Activated T-cell treated with anti-CD3 and anti-CD28 coated beads, Interleukin-2, amount 50 U/mL, for 4 hours (primary cell): ENCODE results near the gene CTNNAL1. TPM values are rescaled to one million over a fixed set of nuclear protein-coding genes. Genes with fewer than 3 reads are reported as not detected.
"Not testable (repeated sequence)": the region's sequence is repeated elsewhere in the genome, so short reads cannot be mapped to it uniquely, and the experiment has no call there.

Experiments
- ATAC-seq, 2 donors: fragments of 200-7000 bp; cut with Tn5 transposase; one replicate each; pipeline ENCODE4 v1.10.0; 2021
- DNase-seq: peaks from one replicate; pipeline ENCODE4 v3.0.0-alpha.2; 2020
- H3K27me3 Mint-ChIP-seq: one replicate; pipeline ENCODE4 v1.8.0; 2021; ENCODE audit warnings: low read depth, mixed read lengths
- H3K36me3 Mint-ChIP-seq: one replicate; pipeline ENCODE4 v1.8.0; 2022; ENCODE audit warnings: mixed read lengths; ENCODE audit not compliant: insufficient read depth
- H3K4me1 Mint-ChIP-seq: one replicate; pipeline ENCODE4 v1.8.0; 2021; ENCODE audit warnings: low read depth, mixed read lengths
- H3K4me3 Mint-ChIP-seq: one replicate; pipeline ENCODE4 v1.8.0; 2021; ENCODE audit warnings: mild to moderate bottlenecking, moderate library complexity, mixed read lengths
- H3K9me3 Mint-ChIP-seq: one replicate; pipeline ENCODE4 v1.8.0; 2021; ENCODE audit warnings: mixed read lengths
- total RNA-seq, 3 donors: library from RNA; stranded (reverse); gene quantifications; one replicate each; pipeline ENCODE4 v1.2.1, GENCODE V29; 2021

CTNNAL1 gene
- total RNA-seq, 3 donors from 2014 or later: 5.0 to 7.4 (median 5.6) TPM

DNA sequence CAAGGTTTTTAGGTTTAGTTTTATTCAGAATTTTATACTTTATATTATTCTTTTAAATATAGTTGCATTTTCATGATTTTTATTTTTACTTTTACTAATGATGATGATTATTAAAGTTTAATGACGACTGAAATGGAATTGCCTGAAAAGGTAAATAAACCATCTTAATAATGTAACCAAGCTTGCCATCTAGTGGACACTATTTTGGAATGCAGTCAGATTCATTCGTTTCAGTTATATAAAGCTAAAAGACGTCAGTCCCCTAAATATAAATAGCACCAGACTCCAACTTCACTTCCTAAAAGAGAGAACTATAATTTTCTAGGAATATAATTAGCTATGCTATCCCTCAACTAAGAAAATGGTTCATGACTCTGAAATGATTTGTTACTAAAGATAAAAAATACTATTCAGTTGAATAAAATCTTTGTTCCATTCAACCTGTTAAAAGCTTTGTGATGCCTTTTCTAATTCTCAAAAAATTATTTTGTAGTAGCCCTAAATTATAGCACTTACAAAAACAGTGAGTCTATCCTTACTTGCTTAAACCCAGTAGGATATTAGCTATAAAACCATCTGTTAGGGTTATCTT lies 59.2 kb downstream of the CTNNAL1 start:
- H3K4me3 Mint-ChIP-seq: no peak overlapping the region

DNA sequence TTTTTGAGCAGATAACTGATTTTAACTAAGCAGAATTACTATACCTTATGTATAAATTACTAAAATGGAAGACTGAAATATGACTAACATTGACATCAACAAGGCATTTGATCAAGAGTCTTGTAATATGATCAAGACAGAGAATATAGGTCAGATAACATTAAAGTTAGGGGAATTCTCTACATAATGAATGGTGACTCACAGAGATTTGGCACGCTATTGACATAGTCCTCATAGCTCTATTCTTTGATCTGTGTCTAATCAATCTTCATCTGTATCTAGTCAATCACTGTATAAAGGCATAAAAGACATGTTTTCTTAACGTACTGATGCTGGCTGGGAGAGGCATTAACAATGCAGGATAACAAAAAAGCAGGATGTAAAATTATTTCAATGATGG lies 61.7 kb downstream of the CTNNAL1 start:
- DNase-seq: no peak
- no peaks in the 10 kb centered on the region for H3K27me3 Mint-ChIP-seq
- peaks cover 2% of the 10 kb centered on the region for H3K4me1 Mint-ChIP-seq
- no peaks in the 10 kb centered on the region for H3K36me3 Mint-ChIP-seq
- ATAC-seq: no peak
- H3K4me3 Mint-ChIP-seq: no peak overlapping the region
- H3K9me3 Mint-ChIP-seq: no peaks in the 10 kb centered on the region

More for the DNA sequence above, 59.2 kb downstream of the CTNNAL1 start:
- H3K27me3 Mint-ChIP-seq: no peaks in the 10 kb centered on the region
- ATAC-seq (no peak), DNase-seq (no peak)
- H3K36me3 Mint-ChIP-seq: no peaks in the 10 kb centered on the region
- H3K9me3 Mint-ChIP-seq: no peaks in the 10 kb centered on the region
- H3K4me1 Mint-ChIP-seq: peaks cover 2% of the 10 kb centered on the region

DNA sequence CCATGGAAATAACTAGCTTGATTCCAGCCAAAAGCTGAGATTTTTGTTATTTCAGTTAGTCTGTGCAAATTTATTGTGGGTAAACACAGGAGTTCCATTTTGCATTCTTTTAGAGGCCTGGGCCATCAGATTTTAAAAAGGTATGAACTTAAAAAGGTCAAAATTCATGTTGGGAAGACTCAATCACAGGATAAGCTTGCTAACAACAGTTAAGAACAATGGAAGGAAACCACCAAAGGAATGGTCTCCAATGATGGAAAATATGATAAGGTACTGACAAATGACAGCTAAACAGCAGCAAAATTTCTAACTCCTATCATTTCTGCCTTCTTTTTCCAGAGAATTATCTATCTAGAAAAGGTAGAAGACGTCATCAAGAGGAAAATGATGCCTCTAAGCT lies 63.1 kb downstream of the CTNNAL1 start:
- Mint-ChIP-seq H3K4me3 (no peak overlapping the region), H3K9me3 (no peaks in the 10 kb centered on the region), H3K4me1 (peaks cover 2% of the 10 kb centered on the region), H3K36me3 (no peaks in the 10 kb centered on the region), H3K27me3 (no peaks in the 10 kb centered on the region)
- DNase-seq (no peak), ATAC-seq (no peak)

DNA sequence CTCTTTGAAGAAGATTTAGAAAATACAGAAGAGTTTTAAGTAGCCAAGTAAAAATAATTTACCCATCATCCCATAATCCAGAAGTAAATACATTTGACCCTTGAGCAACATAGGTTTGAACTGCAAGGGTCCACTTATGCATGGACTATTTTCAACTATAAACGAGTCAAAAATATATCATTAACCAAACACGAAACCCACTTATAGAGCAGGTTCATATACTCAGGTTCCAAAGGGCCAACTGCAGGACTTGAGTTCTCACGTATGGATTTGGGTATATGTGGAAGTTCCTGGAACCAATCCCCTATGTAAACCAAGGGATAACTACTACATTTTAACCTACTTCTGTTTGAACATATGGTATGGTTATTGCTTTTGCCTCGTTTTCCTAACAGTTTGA lies 73.3 kb downstream of the CTNNAL1 start:
- no peaks in the 10 kb centered on the region for H3K27me3 Mint-ChIP-seq
- DNase-seq (no peak), ATAC-seq (no peak)
- H3K36me3 Mint-ChIP-seq: peaks cover 4% of the 10 kb centered on the region
- no peak overlapping the region for H3K4me3 Mint-ChIP-seq
- peaks cover 5% of the 10 kb centered on the region for H3K4me1 Mint-ChIP-seq
- no peaks in the 10 kb centered on the region for H3K9me3 Mint-ChIP-seq

DNA sequence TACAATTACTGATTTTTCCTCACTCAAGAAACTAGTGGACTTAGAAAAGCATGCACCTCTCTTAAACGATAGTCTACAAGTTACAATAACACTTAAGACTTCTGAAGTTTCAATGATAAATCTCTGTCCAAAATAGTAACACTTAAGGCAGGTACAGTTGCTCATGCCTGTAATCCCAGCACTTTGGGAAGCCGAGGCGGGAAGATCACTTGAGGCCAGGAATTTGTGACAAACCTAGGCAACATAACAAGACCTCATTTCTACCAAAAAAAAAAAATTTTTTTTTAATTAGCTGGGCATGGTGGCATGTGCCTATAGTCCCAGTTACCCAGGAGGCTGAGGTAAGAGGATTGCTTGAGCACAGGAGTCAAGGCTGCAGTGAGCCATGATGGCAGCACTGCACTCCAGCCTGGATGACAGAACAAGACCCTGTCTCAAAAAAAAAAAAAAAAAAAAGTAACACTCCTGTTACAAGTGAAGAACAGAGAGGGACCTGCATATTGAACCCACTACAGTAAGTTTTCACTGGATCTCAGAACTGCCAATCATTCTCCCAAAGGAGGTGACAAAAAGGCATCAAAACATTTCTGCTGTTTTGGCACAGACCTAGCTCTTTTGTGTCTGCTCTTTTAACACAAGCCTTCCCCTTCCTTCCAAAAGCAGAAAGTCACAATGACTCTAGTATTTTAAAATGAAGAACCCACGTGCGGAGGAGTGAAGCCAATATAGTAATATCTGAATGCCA lies 75.6 kb downstream of the CTNNAL1 start:
- no peaks in the 10 kb centered on the region for H3K9me3 Mint-ChIP-seq
- DNase-seq (no peak), ATAC-seq (no peak)
- peaks cover 5% of the 10 kb centered on the region for H3K36me3 Mint-ChIP-seq
- no peak overlapping the region for H3K4me3 Mint-ChIP-seq
- H3K4me1 Mint-ChIP-seq: peaks cover 19% of the 10 kb centered on the region
- H3K27me3 Mint-ChIP-seq: no peaks in the 10 kb centered on the region

DNA sequence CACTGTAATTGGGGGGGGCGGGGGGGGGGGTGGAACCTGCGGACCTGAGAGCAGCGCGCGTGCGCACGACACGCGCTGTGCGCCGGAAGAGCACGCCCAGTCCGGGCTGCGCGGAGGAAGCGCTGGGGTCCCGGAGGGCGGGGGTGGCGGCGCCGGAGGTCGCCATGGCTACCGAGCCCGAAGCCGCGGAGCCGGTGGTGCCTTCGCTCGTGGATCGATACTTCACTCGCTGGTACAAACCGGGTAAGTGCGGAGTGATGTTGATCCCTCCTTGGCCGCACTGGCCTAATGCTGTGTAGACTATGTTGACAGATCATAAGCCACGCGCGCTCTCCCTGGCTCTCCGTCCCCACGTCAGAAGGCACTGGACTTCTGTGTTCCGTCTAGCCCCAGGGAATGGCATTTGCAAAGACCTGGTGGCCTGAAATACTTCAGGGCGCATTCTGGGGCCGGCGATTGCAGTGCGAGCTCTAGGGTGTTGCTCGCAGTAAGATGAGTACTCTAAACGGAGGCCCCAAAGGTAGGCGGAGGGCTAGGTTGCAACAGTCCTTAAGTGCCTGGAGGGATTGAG lies 78.9 kb downstream of the CTNNAL1 start, which contains the start of gene ABITRAM:
TSS of gene ABITRAM (plus strand) at position 78 of the 571 bp plus-strand sequence. CDS start at position 165, 87 bp downstream.
- DNase-seq: peak; percentile 70
- peaks cover 32% of the 10 kb centered on the region for H3K4me1 Mint-ChIP-seq
- no peaks in the 10 kb centered on the region for H3K9me3 Mint-ChIP-seq
- peak within 1 kb of the TSS; percentile 98 for H3K4me3 Mint-ChIP-seq
- ATAC-seq: peak; percentile 86 to 88
- peaks cover 10% of the 10 kb centered on the region for H3K36me3 Mint-ChIP-seq
- H3K27me3 Mint-ChIP-seq: no peaks in the 10 kb centered on the region

DNA sequence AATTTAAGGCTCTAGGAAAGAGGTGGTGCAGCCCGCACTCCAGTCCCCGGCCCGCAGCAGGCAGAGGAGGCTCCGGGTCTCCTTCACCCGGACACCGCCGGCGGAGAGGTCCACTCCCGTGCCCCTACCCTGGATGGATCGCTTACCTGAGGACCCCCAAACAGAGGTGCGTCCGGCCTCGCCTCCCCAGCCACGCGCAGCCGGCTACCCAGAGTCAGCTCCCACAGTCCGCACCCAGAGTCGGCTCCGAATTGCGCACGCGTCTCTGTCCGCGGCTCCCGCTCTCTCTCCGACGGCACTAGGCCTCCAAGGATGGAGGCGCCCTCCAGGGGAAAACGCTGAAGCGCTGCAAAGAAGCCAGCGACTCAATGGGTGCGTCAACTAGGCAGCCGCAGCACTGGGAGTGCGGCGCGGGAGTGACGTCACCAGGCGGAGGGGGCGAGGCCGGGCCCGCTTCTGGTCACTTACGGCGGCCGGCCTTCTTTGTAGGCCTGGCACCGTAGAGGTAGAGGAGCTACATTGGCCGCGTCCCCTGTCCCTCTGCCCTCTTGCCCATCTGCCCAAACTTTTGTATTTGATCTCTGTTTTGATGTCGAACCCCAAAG lies 79.5 kb downstream of the CTNNAL1 start, which contains the start of gene ELP1:
TSS of gene ELP1 (minus strand) at position 407 of the 605 bp plus-strand sequence. CDS start 2,978 bp downstream, outside the sequence.
- Mint-ChIP-seq H3K9me3 (no peaks in the 10 kb centered on the region), H3K36me3 (peaks cover 14% of the 10 kb centered on the region), H3K4me1 (peaks cover 32% of the 10 kb centered on the region), H3K27me3 (no peaks in the 10 kb centered on the region), H3K4me3 (peak within 1 kb of the TSS; percentile 98)
- peak; percentile 90 for DNase-seq
- ATAC-seq: peak; percentile 91 to 92

DNA sequence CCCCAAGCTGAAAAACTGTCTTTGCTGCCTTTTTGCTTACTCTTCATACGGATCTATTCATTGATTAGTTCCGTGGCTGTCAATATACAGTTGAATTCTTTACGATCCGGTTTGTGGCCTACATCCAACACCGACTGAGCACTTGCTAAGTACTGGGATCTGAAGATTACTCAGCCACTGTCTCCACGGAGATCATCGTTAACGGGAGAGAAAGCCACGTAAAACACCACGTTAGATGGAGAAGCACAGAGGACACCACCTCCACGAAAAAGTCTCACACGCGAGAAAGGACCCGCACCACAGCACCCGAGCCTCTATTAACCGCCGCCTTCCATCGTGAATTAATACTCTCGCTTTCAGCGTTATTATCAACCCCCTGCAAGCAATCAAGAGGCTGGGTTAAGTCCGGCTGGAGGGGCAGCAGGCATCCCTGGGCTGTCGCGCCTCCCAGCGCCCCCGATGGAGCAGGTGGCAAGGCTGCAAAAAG lies 80.0 kb downstream of the CTNNAL1 start:
- Mint-ChIP-seq H3K36me3 (peaks cover 19% of the 10 kb centered on the region), H3K9me3 (no peaks in the 10 kb centered on the region), H3K27me3 (no peaks in the 10 kb centered on the region), H3K4me1 (peaks cover 33% of the 10 kb centered on the region), H3K4me3 (peak overlapping the region; percentile 98)
- DNase-seq: no peak
- peak in 1 of 2 donors; percentile 0 for ATAC-seq

DNA sequence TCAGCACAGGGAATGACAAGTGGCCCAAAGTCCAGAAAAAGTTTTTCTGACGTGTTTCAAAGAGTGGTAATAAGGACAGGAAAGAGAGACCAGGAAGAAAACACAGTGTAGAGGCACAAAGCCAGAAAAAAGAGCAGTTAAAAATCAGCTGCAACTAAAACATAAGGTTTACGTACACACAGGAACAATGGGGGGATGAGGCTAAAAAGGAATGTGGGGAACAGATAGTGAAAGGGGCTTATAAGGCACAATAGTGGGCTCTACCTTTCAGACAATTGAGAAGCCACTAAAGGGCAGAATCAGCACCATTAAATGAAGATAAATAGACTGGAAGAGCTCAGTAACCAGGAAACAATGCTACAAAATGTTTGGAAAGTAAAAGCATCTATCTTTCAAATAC lies 84.9 kb downstream of the CTNNAL1 start:
- no peak overlapping the region for H3K4me3 Mint-ChIP-seq
- H3K4me1 Mint-ChIP-seq: peaks cover 22% of the 10 kb centered on the region
- no peaks in the 10 kb centered on the region for H3K9me3 Mint-ChIP-seq
- no peaks in the 10 kb centered on the region for H3K27me3 Mint-ChIP-seq
- ATAC-seq (no peak), DNase-seq (no peak)
- H3K36me3 Mint-ChIP-seq: peaks cover 49% of the 10 kb centered on the region

DNA sequence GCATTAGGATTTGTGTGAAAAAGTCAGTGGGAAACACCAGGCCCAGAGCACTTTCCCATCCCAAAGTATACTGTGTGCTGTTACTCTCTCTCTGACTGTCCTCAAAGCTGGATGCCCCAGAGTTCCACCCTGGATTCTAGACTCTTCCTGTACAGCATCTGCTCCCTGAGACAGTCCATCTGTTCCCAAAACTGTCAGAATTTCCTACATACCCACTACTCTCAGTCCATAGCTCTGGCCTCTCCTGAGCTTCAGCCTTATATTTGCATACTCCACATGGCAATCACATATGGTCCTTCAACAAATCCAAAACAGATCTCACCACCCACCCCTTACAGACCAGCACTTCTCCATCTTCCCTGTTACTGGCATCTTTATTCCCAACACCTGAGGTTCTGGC lies 88.8 kb downstream of the CTNNAL1 start:
- Mint-ChIP-seq H3K4me1 (peaks cover 3% of the 10 kb centered on the region), H3K4me3 (no peak overlapping the region), H3K27me3 (no peaks in the 10 kb centered on the region), H3K36me3 (peaks cover 60% of the 10 kb centered on the region), H3K9me3 (no peaks in the 10 kb centered on the region)
- ATAC-seq: no peak
- DNase-seq: no peak

DNA sequence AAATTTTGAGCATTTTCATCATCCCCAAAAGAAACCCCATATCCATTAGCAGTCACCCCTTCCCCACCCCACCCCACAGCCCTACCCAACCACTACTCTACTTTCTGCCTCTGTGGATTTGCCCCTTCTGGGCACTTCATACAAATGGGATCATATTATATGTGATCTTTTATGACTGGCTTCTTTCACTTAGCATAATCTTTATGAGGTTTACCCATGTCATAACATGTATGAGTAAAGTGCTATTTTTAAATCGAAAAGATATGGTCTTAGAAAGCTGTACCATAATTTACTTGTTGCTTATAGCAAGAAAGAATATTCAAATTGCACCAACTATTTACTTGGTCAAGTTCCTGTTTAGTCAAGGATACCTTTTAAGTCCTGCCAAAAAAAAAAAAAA lies 92.1 kb downstream of the CTNNAL1 start:
- H3K27me3 Mint-ChIP-seq: no peaks in the 10 kb centered on the region
- H3K36me3 Mint-ChIP-seq: peaks cover 52% of the 10 kb centered on the region
- no peak for DNase-seq
- H3K4me3 Mint-ChIP-seq: no peak overlapping the region
- no peak for ATAC-seq
- H3K9me3 Mint-ChIP-seq: no peaks in the 10 kb centered on the region
- H3K4me1 Mint-ChIP-seq: no peaks in the 10 kb centered on the region

DNA sequence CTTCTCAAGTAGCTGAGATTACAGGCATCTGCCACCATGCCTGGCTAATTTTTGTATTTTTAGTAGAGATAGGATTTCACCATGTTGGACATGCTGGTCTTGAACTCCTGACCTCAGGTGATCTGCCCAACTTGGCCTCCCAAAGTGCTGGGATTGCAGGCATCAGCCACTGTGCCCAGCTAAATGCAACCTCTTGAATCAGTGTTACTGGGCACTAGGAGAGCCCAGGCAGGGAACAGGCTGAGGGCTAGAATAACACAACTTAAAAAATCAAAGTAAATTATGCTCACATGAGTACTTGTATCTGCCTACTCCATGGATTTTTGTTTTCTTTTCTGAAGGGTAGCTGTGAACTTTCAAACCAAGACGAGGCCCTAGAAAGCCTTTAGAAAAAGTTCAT lies 92.9 kb downstream of the CTNNAL1 start:
- not testable (repeated sequence) for DNase-seq, H3K9me3 Mint-ChIP-seq, ATAC-seq, H3K4me1 Mint-ChIP-seq, H3K27me3 Mint-ChIP-seq, H3K4me3 Mint-ChIP-seq
- peaks cover 55% of the 10 kb centered on the region for H3K36me3 Mint-ChIP-seq

DNA sequence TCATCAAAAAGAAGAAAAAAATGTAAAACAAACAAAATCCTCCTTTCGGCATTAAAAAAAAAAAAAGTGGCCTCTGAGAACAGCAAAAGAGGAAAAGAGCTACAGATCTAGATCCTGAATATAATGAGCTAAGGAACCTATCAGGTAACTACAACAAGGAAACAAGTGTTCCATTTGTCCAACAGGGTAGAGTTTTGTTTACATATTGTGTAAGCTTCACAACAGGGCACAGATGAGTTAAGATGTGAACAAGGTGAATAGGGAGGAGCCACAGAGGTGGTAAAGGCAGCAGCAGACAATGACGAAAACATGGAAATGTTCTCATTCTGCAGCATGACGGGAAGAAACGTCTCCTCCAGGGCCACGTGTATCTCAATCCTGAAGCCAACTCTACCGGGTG lies 93.8 kb downstream of the CTNNAL1 start:
- H3K36me3 Mint-ChIP-seq: peaks cover 48% of the 10 kb centered on the region
- H3K27me3 Mint-ChIP-seq: no peaks in the 10 kb centered on the region
- no peak for DNase-seq
- H3K4me1 Mint-ChIP-seq: no peaks in the 10 kb centered on the region
- H3K4me3 Mint-ChIP-seq: no peak overlapping the region
- H3K9me3 Mint-ChIP-seq: no peaks in the 10 kb centered on the region
- no peak for ATAC-seq

DNA sequence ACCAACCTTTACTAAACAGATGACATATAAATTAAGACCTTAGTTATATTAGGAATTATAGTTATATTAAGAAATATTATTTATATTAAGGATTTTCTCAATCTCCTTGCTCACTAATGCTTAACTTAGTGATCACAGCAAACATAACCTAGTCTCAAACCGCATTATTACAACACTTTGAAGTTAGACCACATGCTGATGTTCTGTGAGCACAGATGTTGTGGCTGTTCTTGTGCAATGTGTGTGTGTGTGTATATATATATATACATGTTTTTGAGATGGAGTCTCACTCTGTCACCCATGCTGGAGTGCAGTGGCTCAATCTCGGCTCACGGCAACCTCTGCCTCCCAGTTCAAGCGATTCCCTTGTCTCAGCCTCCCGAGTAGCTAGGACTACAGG lies 99.9 kb downstream of the CTNNAL1 start:
- Mint-ChIP-seq H3K36me3 (peaks cover 41% of the 10 kb centered on the region), H3K27me3 (no peaks in the 10 kb centered on the region), H3K4me1 (peaks cover 16% of the 10 kb centered on the region), H3K4me3 (no peak overlapping the region), H3K9me3 (no peaks in the 10 kb centered on the region)
- no peak for ATAC-seq
- DNase-seq: no peak
